ENCODE results near the gene RAB2B. TPM values are rescaled to one million over a fixed set of nuclear protein-coding genes. Genes with fewer than 3 reads are reported as not detected.
"Not testable (repeated sequence)": the region's sequence is repeated elsewhere in the genome, so short reads cannot be mapped to it uniquely, and the experiment has no call there.

The RAB2B gene
- total and polyA plus RNA-seq, 5 donors, result 15.3 to 25.7 (median 24.2) TPM

- 83% methylated on average over 1 of the region's 1 CpG for WGBS
- Histone ChIP-seq H3K4me1 (ENCODE audit: control insufficient read depth, insufficient read depth, low read length) (no peaks in the 10 kb centered on the region), H3K27ac (ENCODE audit: low read length) (no peak overlapping the region), H3K27me3 (ENCODE audit: control insufficient read depth, insufficient read depth) (no peaks in the 10 kb centered on the region), H3K9me3 (ENCODE audit: control insufficient read depth, low read length) (no peaks in the 10 kb centered on the region), H3K4me3 (ENCODE audit: low read length) (no peak overlapping the region)
- ATAC-seq (no peak), DNase-seq (no peak)
- intact Hi-C loops (cut with DNase I), result no loop called here
Measured at GRCh38 chr14:21486640-21487087, 9.9 kb upstream of the RAB2B start.

- ATAC-seq (peak; percentile 92 to 93), DNase-seq (peak; percentile 87 to 95 (median 94))
- H3K4me3 ChIP-seq (ENCODE audit: low read length), result peak overlapping the region; percentile 60
- H3K27ac ChIP-seq (ENCODE audit: low read length), result peak overlapping the region; percentile 95
- no peaks in the 10 kb centered on the region for H3K27me3 ChIP-seq (ENCODE audit: control insufficient read depth, insufficient read depth)
- intact Hi-C loops (cut with DNase I), result no loop called here
- H3K9me3 ChIP-seq (ENCODE audit: control insufficient read depth, low read length), result no peaks in the 10 kb centered on the region
- H3K4me1 ChIP-seq (ENCODE audit: control insufficient read depth, insufficient read depth, low read length), result no peaks in the 10 kb centered on the region
- WGBS, result under 1% methylated on average over 27 of the region's 27 CpGs
Measured at GRCh38 chr14:21476523-21476924, 235 bp downstream of the RAB2B start.

GRCh38 chr14:21475767-21476522 lies 814 bp downstream of the RAB2B start:
- H3K4me1 ChIP-seq (ENCODE audit: control insufficient read depth, insufficient read depth, low read length), result no peaks in the 10 kb centered on the region
- H3K27ac ChIP-seq (ENCODE audit: low read length), result no peak overlapping the region
- no peaks in the 10 kb centered on the region for H3K9me3 ChIP-seq (ENCODE audit: control insufficient read depth, low read length)
- ATAC-seq (no peak), DNase-seq (no peak)
- 36% methylated on average over 10 of the region's 10 CpGs for WGBS
- peak overlapping the region; percentile 60 for H3K4me3 ChIP-seq (ENCODE audit: low read length)
- H3K27me3 ChIP-seq (ENCODE audit: control insufficient read depth, insufficient read depth), result no peaks in the 10 kb centered on the region
- intact Hi-C loops (cut with DNase I), result no loop called here

GRCh38 chr14:21467616-21468015 lies 9.1 kb downstream of the RAB2B start:
- WGBS, result 43% methylated on average over 1 of the region's 1 CpG
- no peak for ATAC-seq

GRCh38 chr14:21455912-21456667 lies 20.7 kb downstream of the RAB2B start, which contains the start of gene CHD8:
TSS of gene CHD8 (minus strand) at chr14:21456123. CDS start at chr14:21431643, 24,480 bp downstream.
- DNase-seq, result peak; percentile 100
- peak within 1 kb of the TSS; percentile 86 for H3K4me3 ChIP-seq (ENCODE audit: low read length)
- no peaks in the 10 kb centered on the region for H3K9me3 ChIP-seq (ENCODE audit: control insufficient read depth, low read length)
- no peaks in the 10 kb centered on the region for H3K27me3 ChIP-seq (ENCODE audit: control insufficient read depth, insufficient read depth)
- H3K27ac ChIP-seq (ENCODE audit: low read length), result peak within 1 kb of the TSS; percentile 100
- ATAC-seq, result peak; percentile 100
- intact Hi-C loops (cut with DNase I), result loop anchor here in 1 of 4 donors (10.0 kb wide), 1 partner anchor 99 kb away; no protein-coding TSS in a partner anchor
- H3K4me1 ChIP-seq (ENCODE audit: control insufficient read depth, insufficient read depth, low read length), result peaks cover 7% of the 10 kb centered on the region
- WGBS, result under 1% methylated on average over 36 of the region's 36 CpGs

More at GRCh38 chr14:21467616-21468015, 9.1 kb downstream of the RAB2B start:
- DNase-seq, result no peak
- Histone ChIP-seq H3K27ac (ENCODE audit: low read length) (no peak overlapping the region), H3K4me1 (ENCODE audit: control insufficient read depth, insufficient read depth, low read length) (no peaks in the 10 kb centered on the region), H3K9me3 (ENCODE audit: control insufficient read depth, low read length) (no peaks in the 10 kb centered on the region), H3K27me3 (ENCODE audit: control insufficient read depth, insufficient read depth) (no peaks in the 10 kb centered on the region), H3K4me3 (ENCODE audit: low read length) (no peak overlapping the region)
- intact Hi-C loops (cut with DNase I), result no loop called here

GRCh38 chr14:21455592-21455911 lies 21.2 kb downstream of the RAB2B start:
- peak; percentile 32 to 48 for ATAC-seq
- intact Hi-C loops (cut with DNase I), result loop anchor here in 1 of 4 donors (10.0 kb wide), 1 partner anchor 99 kb away; no protein-coding TSS in a partner anchor

GRCh38 chr14:21454843-21455544 lies 21.8 kb downstream of the RAB2B start:
- H3K27ac ChIP-seq (ENCODE audit: low read length), result no peak overlapping the region
- intact Hi-C loops (cut with DNase I), result loop anchor here in 1 of 4 donors (10.0 kb wide), 1 partner anchor 100 kb away; no protein-coding TSS in a partner anchor
- DNase-seq, result peak in 1 of 3 donors; percentile 32

More at GRCh38 chr14:21455592-21455911, 21.2 kb downstream of the RAB2B start:
- H3K27me3 ChIP-seq (ENCODE audit: control insufficient read depth, insufficient read depth), result no peaks in the 10 kb centered on the region
- no peaks in the 10 kb centered on the region for H3K9me3 ChIP-seq (ENCODE audit: control insufficient read depth, low read length)
- H3K4me3 ChIP-seq (ENCODE audit: low read length), result peak overlapping the region; percentile 85
- peak overlapping the region; percentile 77 for H3K27ac ChIP-seq (ENCODE audit: low read length)
- 0% methylated on average over 17 of the region's 17 CpGs for WGBS
- peaks cover 7% of the 10 kb centered on the region for H3K4me1 ChIP-seq (ENCODE audit: control insufficient read depth, insufficient read depth, low read length)
- no peak for DNase-seq

GRCh38 chr14:21449899-21450216 lies 26.9 kb downstream of the RAB2B start:
- 93% methylated on average over 1 of the region's 1 CpG for WGBS
- H3K4me1 ChIP-seq (ENCODE audit: control insufficient read depth, insufficient read depth, low read length), result peaks cover 3% of the 10 kb centered on the region
- ATAC-seq (no peak), DNase-seq (no peak)
- H3K27me3 ChIP-seq (ENCODE audit: control insufficient read depth, insufficient read depth), result no peaks in the 10 kb centered on the region
- no peak overlapping the region for H3K27ac ChIP-seq (ENCODE audit: low read length)
- H3K9me3 ChIP-seq (ENCODE audit: control insufficient read depth, low read length), result no peaks in the 10 kb centered on the region
- no peak overlapping the region for H3K4me3 ChIP-seq (ENCODE audit: low read length)
- intact Hi-C loops (cut with DNase I), result loop anchor here in 1 of 4 donors (10.0 kb wide), 1 partner anchor 105 kb away; no protein-coding TSS in a partner anchor

More at GRCh38 chr14:21454843-21455544, 21.8 kb downstream of the RAB2B start:
- WGBS, result 26% methylated on average over 15 of the region's 15 CpGs
- H3K9me3 ChIP-seq (ENCODE audit: control insufficient read depth, low read length), result no peaks in the 10 kb centered on the region
- no peak for ATAC-seq
- peak overlapping the region; percentile 85 for H3K4me3 ChIP-seq (ENCODE audit: low read length)
- H3K27me3 ChIP-seq (ENCODE audit: control insufficient read depth, insufficient read depth), result no peaks in the 10 kb centered on the region
- H3K4me1 ChIP-seq (ENCODE audit: control insufficient read depth, insufficient read depth, low read length), result peaks cover 7% of the 10 kb centered on the region

- intact Hi-C loops (cut with DNase I); H3K4me1 ChIP-seq (ENCODE audit: control insufficient read depth, insufficient read depth, low read length); DNase-seq; H3K4me3 ChIP-seq (ENCODE audit: low read length); H3K9me3 ChIP-seq (ENCODE audit: control insufficient read depth, low read length); H3K27ac ChIP-seq (ENCODE audit: low read length); H3K27me3 ChIP-seq (ENCODE audit: control insufficient read depth, insufficient read depth); ATAC-seq: not testable (repeated sequence)
- WGBS, result 76% methylated on average over 1 of the region's 1 CpG
Measured at GRCh38 chr14:21442657-21443056, 34.1 kb downstream of the RAB2B start.

GRCh38 chr14:21440859-21441258 lies 35.9 kb downstream of the RAB2B start:
- DNase-seq (no peak), ATAC-seq (no peak)
- Histone ChIP-seq H3K27ac (ENCODE audit: low read length) (no peak overlapping the region), H3K4me3 (ENCODE audit: low read length) (no peak overlapping the region), H3K4me1 (ENCODE audit: control insufficient read depth, insufficient read depth, low read length) (peaks cover 2% of the 10 kb centered on the region), H3K27me3 (ENCODE audit: control insufficient read depth, insufficient read depth) (no peaks in the 10 kb centered on the region), H3K9me3 (ENCODE audit: control insufficient read depth, low read length) (no peaks in the 10 kb centered on the region)
- intact Hi-C loops (cut with DNase I), result no loop called here

All from right cardiac atrium (tissue), 5 donors.